Measurements from ENCODE around the gene COL26A1.

GRCh38 chr7:101486433-101487104, 123.9 kb downstream of the COL26A1 start:
- no peak for TF ChIP-seq CTCF (IDR thresholded peaks at IDR 0.05)
- TF ChIP-seq ZFX (IDR thresholded peaks at IDR 0.05; ENCODE audit: borderline replicate concordance), result no peak
